Liver (tissue), 3 donors: ENCODE data around the gene ZNF532.

Experiments
- CTCF ChIP-seq: fragments of 150-350 bp; IDR thresholded peaks from 2 replicates; pipeline ENCODE4 v1.5.1; 2017; ENCODE audit warnings: improper control_type of control experiment, low read depth, low read length; ENCODE audit not compliant: missing input control
- FOXA2 ChIP-seq: IDR thresholded peaks from 2 replicates; pipeline ENCODE4 v1.6.1; 2016; ENCODE audit warnings: antibody characterized with exemption
- GABPA ChIP-seq, 2 donors: IDR thresholded peaks in 1 of 2; conservative IDR thresholded peaks in 1 of 2; 2 replicates each; pipeline ENCODE4 v1.6.1; 2016; ENCODE audit warnings: antibody characterized with exemption in 2 of 2, mild to moderate bottlenecking in 1 of 2, moderate library complexity in 1 of 2
- JUND ChIP-seq, 2 donors: IDR thresholded peaks; 2 replicates each; pipeline ENCODE4 v1.6.1; 2016; ENCODE audit warnings: antibody characterized with exemption in 2 of 2
- MAX ChIP-seq: IDR thresholded peaks from 2 replicates; pipeline ENCODE4 v1.6.1; 2016; ENCODE audit warnings: antibody characterized with exemption
- RAD21 ChIP-seq, 2 donors: IDR thresholded peaks; 2 replicates each; pipeline ENCODE4 v1.6.1; 2016; ENCODE audit warnings: antibody characterized with exemption in 2 of 2, mild to moderate bottlenecking in 2 of 2
- RXRA ChIP-seq, 2 donors: IDR thresholded peaks; 2 replicates each; pipeline ENCODE4 v1.6.1; 2017 to 2018; ENCODE audit warnings: antibody characterized with exemption in 2 of 2, mild to moderate bottlenecking in 1 of 2
- SP1 ChIP-seq: IDR thresholded peaks from 2 replicates; pipeline ENCODE4 v1.6.1; 2018; ENCODE audit warnings: antibody characterized with exemption, mild to moderate bottlenecking
- TAF1 ChIP-seq: conservative IDR thresholded peaks from 2 replicates; pipeline ENCODE4 v1.6.1; 2016; ENCODE audit warnings: antibody characterized with exemption, mild to moderate bottlenecking
- donor health status: healthy.
- donor health status: healthy.

GRCh38 chr18:58831606-58832005 is 33.1 kb upstream of the ZNF532 start:
- TF ChIP-seq CTCF (no peak), TAF1 (no peak), RXRA (IDR thresholded peaks at IDR 0.05) (no peak), SP1 (no peak), MAX (no peak), GABPA (IDR thresholded peaks at IDR 0.05 in 1 of 2, conservative IDR thresholded peaks at IDR 0.05 in 1 of 2) (no peak), RAD21 (IDR thresholded peaks at IDR 0.05) (no peak), FOXA2 (no peak), JUND (IDR thresholded peaks at IDR 0.05) (no peak)
